Ishikawa (cell line): ENCODE measurements around the gene GTPBP4.

ENCODE experiments used
- CEBPB ChIP-seq: IDR thresholded peaks from 2 replicates; pipeline ENCODE4 v1.6.1; 2012
- CREB1 ChIP-seq: IDR thresholded peaks from 2 replicates; pipeline ENCODE4 v1.6.1; 2012; ENCODE audit warnings: low read depth
- EP300 ChIP-seq: IDR thresholded peaks from 2 replicates; pipeline ENCODE4 v1.6.1; 2012; ENCODE audit warnings: borderline replicate concordance
- FOXM1 ChIP-seq: IDR thresholded peaks from 2 replicates; pipeline ENCODE4 v1.6.1; 2012; ENCODE audit warnings: low read depth, borderline replicate concordance
- RAD21 ChIP-seq: IDR thresholded peaks from 2 replicates; pipeline ENCODE4 v1.6.1; 2012; ENCODE audit warnings: low read depth
- REST ChIP-seq: IDR thresholded peaks from 2 replicates; pipeline ENCODE4 v1.6.1; 2012; ENCODE audit warnings: low read depth, mild to moderate bottlenecking
- TAF1 ChIP-seq: IDR thresholded peaks from 2 replicates; pipeline ENCODE4 v1.6.1; 2012; ENCODE audit warnings: low read depth, mild to moderate bottlenecking
- TEAD4 ChIP-seq: IDR thresholded peaks from 2 replicates; pipeline ENCODE4 v1.6.1; 2012
- USF1 ChIP-seq: IDR thresholded peaks from 2 replicates; pipeline ENCODE4 v1.6.1; 2012
- YY1 ChIP-seq: IDR thresholded peaks from 2 replicates; pipeline ENCODE4 v1.6.1; 2012; ENCODE audit warnings: low read depth

GRCh38 chr10:1068380-1069361 is 80.4 kb downstream of the GTPBP4 start:
- TF ChIP-seq RAD21, result no peak
- no peak for TF ChIP-seq CREB1
- no peak for TF ChIP-seq TEAD4
- TF ChIP-seq REST, result no peak
- no peak for TF ChIP-seq CEBPB
- TF ChIP-seq USF1, result no peak
- no peak for TF ChIP-seq FOXM1
- no peak for TF ChIP-seq EP300
- TF ChIP-seq TAF1, result no peak
- no peak for TF ChIP-seq YY1
